Coronary artery (tissue), 2 donors: ENCODE data around the gene TP73.

Experiments used
- DNase-seq: peaks from one replicate; pipeline ENCODE4 v3.0.0-alpha.2; 2017; ENCODE audit warnings: low spot score
- H3K27ac ChIP-seq, 2 donors: fragments of 200-600 bp; sonication (generic); one replicate each; pipeline ENCODE4 v1.5.1; 2016 to 2019
- H3K4me3 ChIP-seq: fragments of 200-600 bp; sonication (generic); 2 replicates; pipeline ENCODE4 v1.5.1; 2016; ENCODE audit warnings: mild to moderate bottlenecking, moderate library complexity
- CTCF ChIP-seq: fragments of 200-600 bp; sonication (generic); IDR thresholded peaks from one replicate; pipeline ENCODE4 v1.5.1; 2019; ENCODE audit warnings: antibody characterized with exemption

TP73 gene

GRCh38 chr1:3727042-3727824 lies 74.9 kb downstream of the TP73 start:
- no peak overlapping the region for H3K27ac ChIP-seq
- TF ChIP-seq CTCF = no peak
- H3K4me3 ChIP-seq = no peak overlapping the region
- no peak for DNase-seq

GRCh38 chr1:3727825-3728776 lies 75.8 kb downstream of the TP73 start:
- no peak for DNase-seq
- TF ChIP-seq CTCF = no peak
- Histone ChIP-seq H3K4me3 (no peak overlapping the region), H3K27ac (no peak overlapping the region)

GRCh38 chr1:3729594-3730542 lies 77.6 kb downstream of the TP73 start:
- no peak for DNase-seq

GRCh38 chr1:3730543-3731247 lies 78.4 kb downstream of the TP73 start:
- DNase-seq = no peak
- H3K4me3 ChIP-seq = no peak overlapping the region
- no peak overlapping the region for H3K27ac ChIP-seq
- TF ChIP-seq CTCF = no peak

More at GRCh38 chr1:3729594-3730542, 77.6 kb downstream of the TP73 start:
- Histone ChIP-seq H3K4me3 (no peak overlapping the region), H3K27ac (no peak overlapping the region)
- TF ChIP-seq CTCF = no peak

GRCh38 chr1:3731583-3732433 lies 79.5 kb downstream of the TP73 start:
- H3K4me3 ChIP-seq = no peak overlapping the region
- no peak overlapping the region for H3K27ac ChIP-seq
- DNase-seq = no peak
- no peak for TF ChIP-seq CTCF
